Mesenteric fat pad (tissue), 1 donor: Measurements from ENCODE around the gene EPX. TPM values are rescaled to one million over a fixed set of nuclear protein-coding genes. Genes with fewer than 3 reads are reported as not detected.

Experiments used
- DNase-seq: peaks from one replicate; pipeline ENCODE4 v3.0.0-alpha.2; 2020; ENCODE audit warnings: low spot score
- total RNA-seq: library from RNA; stranded (reverse); fragmentation: NEBNext Ultra II Directional; extraction: Animal tissue kit (Norgen Biotek cat#: 25700); gene quantifications from one replicate; pipeline ENCODE4 v1.2.1, GENCODE V29; 2021
- donor health status: DM: yes; HTN: yes; CAD: no.

EPX gene
- total RNA-seq, 1 donor from 2014 or later = not detected

GRCh38 chr17:58184986-58185761 is 7.4 kb upstream of the EPX start:
- no peak for DNase-seq

- DNase-seq = no peak
Observed at GRCh38 chr17:58186591-58186990, 5.9 kb upstream of the EPX start.

GRCh38 chr17:58187063-58187462 is 5.5 kb upstream of the EPX start:
- DNase-seq = no peak

- DNase-seq = no peak
Observed at GRCh38 chr17:58187675-58188074, 4.9 kb upstream of the EPX start.

DNA sequence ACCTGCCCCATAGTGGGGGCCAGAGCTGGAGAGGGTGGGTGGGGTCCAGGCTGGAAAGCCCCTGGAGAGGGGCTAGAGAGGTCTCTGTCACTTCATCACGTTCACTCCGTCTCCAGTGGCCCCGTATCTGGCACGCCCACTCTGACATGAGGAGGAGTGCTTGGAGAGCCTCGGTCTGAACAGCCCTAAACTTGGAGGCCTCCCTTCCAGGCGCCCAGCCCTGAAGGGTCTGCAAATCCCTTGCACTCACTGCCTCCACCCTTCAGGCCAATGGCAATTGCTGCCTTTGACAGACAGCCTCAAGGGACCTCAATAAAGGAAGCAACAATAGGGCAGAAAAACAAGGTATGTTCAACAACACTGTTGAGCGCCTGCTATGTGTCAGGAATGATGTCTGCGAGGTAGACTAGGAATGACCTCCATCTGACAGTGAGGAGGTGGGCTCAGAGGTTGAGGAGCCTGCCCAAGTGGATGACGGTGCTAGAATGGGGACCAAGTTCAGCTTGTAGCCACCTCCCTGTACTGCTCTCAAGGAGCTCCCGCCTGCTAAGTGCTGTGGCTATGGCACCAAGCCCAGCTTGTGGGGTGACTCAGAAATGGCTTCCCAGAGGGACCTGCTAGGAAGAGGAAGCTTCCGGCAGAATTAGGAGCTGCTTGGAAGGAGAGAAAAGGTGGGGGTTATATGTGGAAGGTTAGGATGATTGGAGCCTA is 2.9 kb upstream of the EPX start:
- no peak for DNase-seq

- DNase-seq = no peak
Observed at GRCh38 chr17:58191241-58191896, 1.2 kb upstream of the EPX start.

GRCh38 chr17:58193641-58194255 is 1.2 kb downstream of the EPX start:
- no peak for DNase-seq

GRCh38 chr17:58195518-58196123 is 3.1 kb downstream of the EPX start:
- no peak for DNase-seq

DNA sequence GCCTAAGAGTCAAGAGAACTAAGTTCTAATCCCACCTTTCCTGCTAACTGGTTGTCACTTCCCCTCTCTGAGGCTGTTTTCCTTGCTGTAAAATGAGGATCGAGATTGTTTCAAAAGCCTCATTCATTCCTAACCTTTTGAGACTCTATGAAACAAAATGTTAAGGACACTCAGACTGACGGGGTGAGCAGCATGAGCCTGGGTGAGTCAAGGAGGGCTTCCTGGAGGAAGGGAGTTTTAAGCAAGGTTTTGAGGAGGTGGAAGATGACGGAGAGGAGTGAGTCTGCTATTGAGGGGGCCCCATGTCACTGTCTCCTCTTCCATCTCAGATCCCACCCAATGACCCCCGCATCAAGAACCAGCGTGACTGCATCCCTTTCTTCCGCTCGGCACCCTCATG is 4.1 kb downstream of the EPX start:
- DNase-seq = no peak

DNA sequence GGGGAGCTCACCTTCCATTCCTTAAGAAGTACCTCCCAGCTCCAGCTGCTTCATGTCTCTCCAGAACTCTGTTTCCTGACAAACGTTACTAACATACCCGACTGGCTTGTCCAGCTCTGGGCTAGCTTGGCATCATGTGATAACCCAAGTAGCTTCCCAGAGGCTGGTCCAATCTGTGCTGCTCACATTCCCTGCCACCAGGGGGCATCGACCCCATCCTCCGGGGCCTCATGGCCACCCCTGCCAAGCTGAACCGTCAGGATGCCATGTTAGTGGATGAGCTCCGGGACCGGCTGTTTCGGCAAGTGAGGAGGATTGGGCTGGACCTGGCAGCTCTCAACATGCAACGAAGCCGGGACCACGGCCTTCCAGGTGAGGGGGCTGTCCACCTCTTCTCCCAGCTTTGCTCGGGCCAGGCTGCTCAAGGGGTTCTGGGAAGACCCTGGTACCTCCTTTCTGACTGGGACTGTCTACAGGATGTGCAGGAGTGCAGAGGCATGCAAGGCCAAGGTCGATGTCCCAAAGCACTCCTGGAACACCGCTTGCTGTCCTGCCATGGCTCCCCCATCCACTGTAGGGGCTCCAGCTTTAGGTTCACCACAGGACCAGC is 7.6 kb downstream of the EPX start:
- DNase-seq = no peak

GRCh38 chr17:58202859-58203258 is 10.3 kb downstream of the EPX start:
- no peak for DNase-seq

DNA sequence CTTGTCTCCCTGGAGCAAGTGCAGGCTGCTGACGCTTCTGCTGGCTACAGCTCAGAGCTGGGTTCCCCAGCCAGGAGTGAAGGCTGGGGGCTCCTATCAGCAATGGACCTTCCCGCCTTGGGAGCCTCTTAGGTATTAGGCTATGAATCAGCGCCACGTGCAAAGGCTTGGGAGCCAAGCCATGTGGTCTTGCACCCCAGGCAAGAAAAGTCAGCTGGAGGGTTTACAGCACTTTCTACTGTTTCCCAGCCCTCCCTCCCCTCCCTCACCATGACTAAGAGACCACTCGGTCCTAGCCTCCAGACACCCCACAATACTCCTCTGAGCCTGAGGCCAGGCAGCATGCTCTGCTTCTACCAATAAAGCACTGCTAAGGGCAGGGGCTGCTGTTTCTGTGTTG is 12.3 kb downstream of the EPX start:
- no peak for DNase-seq

GRCh38 chr17:58205936-58206335 is 13.4 kb downstream of the EPX start:
- DNase-seq = no peak

DNA sequence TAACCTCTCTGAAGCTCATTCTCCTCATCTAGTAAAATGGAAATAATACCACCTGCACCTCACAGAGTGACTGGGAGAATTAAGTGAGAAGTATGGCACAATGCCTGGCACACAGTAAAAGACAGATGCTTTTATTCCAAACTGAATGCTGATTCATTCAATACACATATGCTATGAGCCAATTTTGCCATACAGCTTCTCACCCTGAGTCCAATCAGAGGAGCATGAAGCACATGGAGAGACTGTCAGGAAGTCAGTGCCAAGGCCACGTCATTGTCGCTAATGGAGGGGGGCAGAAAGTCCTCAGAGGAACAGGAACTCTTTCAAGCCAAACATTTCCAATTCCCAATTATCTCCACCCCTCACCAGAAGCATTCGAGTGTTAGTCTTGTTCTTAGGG is 14.9 kb downstream of the EPX start:
- no peak for DNase-seq

DNA sequence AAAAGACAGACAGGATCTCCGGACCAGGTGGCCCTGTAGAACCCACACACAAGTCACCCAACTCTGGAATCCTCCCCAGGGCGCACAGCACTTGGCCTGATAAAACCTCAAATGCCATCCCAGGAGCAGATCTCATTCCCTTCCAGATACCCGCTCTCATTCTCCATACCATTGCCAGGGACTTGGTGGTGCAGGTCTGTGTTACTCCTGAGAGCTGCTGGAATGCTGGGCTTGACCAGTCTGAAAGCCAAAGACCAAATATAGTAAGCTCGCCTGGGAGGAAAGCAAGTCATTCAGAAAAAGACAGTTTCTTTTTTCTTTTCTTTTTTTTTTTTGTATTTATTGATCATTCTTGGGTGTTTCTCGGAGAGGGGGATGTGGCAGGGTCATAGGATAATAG is 15.8 kb downstream of the EPX start:
- no peak for DNase-seq

- no peak for DNase-seq
Observed at GRCh38 chr17:58210922-58211321, 18.4 kb downstream of the EPX start.

- no peak for DNase-seq
Observed at GRCh38 chr17:58215685-58216084, 23.2 kb downstream of the EPX start.

- no peak for DNase-seq
Observed at GRCh38 chr17:58217766-58218165, 25.2 kb downstream of the EPX start.

- peak; percentile 98 for DNase-seq
Observed at GRCh38 chr17:58219007-58219788, 26.7 kb downstream of the EPX start, which contains the start of gene MKS1. Gene MKS1, minus strand, starts transcription at chr17:58219255. Its CDS starts 25 bp downstream, at chr17:58219230.

- DNase-seq = no peak
Observed at GRCh38 chr17:58219789-58220183, 27.3 kb downstream of the EPX start.
